Measurements from ENCODE around the gene JARID2. TPM values are rescaled to one million over a fixed set of nuclear protein-coding genes. Genes with fewer than 3 reads are reported as not detected.
A peak's percentile ranks its signal among the peaks of the same experiment; 100 is the strongest.

The JARID2 gene
- total and polyA plus RNA-seq, 2 of the 8 experiments (the other 6 are each of a cell fraction or from before 2014, with no cell fraction given): 60.1 to 239 TPM

DNA sequence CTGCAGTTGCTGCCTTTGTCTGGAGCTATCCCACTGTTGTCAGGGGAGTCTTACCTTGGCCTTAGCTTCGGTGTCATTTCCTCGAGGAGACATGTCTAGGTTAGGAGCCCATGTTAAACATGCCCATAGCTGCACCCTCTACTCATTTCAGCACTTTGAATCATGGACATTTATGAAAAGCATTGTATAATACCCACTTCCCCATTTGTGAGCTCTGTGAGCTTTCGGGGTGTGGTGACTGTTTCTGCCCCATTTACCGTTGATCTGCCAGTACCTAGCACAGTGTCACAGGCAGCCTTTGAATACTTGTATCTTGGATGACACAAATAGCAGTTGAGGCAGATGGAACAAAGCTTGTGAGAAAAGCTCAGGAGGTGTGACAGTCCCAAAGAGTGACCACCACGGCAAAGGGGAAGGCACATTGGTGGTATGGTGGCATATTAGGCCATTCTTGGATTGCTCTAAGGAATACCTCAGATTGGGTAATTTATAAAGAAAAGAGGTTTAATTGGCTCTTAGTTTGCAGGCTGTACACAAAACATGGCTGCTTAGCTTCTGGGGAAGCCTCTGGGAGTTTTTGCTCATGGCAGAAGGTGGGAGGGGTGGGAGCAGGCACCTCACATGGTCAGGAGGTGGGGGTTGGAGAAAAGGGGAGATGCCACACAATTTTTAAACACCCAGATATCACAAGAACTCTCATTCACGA is 42.0 kb downstream of the JARID2 start:
- peaks cover 46 to 56% of the 10 kb centered on the region in 2 experiments for H4K20me1 ChIP-seq (replicated peaks in 1 of 2; ENCODE audit: control insufficient read depth in 1 of 2, insufficient read depth in 2 of 2, low read length in 2 of 2)
- H2BK120ac ChIP-seq (replicated peaks; ENCODE audit: low read depth, low read length): no peak overlapping the region
- POLR2A ChIA-PET (ENCODE audit: partially characterized antibody): interaction anchor here (0.9 to 1.2 kb wide), 2 partner anchors 16 to 454 kb away, joined by 3 read pairs; no protein-coding TSS in a partner anchor
- H3K4ac ChIP-seq (replicated peaks; ENCODE audit: insufficient read length, low read depth, low read length): no peak overlapping the region
- peaks cover 3% of the 10 kb centered on the region for H3K79me1 ChIP-seq (ENCODE audit: low read depth, low read length)
- H3K9me3 ChIP-seq (ENCODE audit: insufficient read depth in 2 of 2, low read depth in 1 of 2, low read length in 1 of 2): no peaks in the 10 kb centered on the region
- DNase-seq (ENCODE audit: low read depth in 1 of 2, low spot score in 2 of 2) (no peak), FAIRE-seq (no peak)
- H3K27ac ChIP-seq (ENCODE audit: low read depth, low read length): no peak overlapping the region
- H2BK15ac ChIP-seq (ENCODE audit: low read length): no peak overlapping the region
- H3K27me3 ChIP-seq (replicated peaks in 1 of 4; ENCODE audit: control insufficient read depth in 3 of 4, extremely low read depth in 1 of 4, insufficient read depth in 3 of 4, low read length in 3 of 4): no peaks in the 10 kb centered on the region
- no peak overlapping the region for H3K9ac ChIP-seq (replicated peaks in 1 of 4; ENCODE audit: extremely low read depth in 1 of 4, low read depth in 3 of 4, low read length in 3 of 4)
- no peak overlapping the region for H2AFZ ChIP-seq (ENCODE audit: low read length)
- H4K91ac ChIP-seq (replicated peaks; ENCODE audit: insufficient read length, low read length): no peak overlapping the region
- no peak overlapping the region for H4K5ac ChIP-seq (ENCODE audit: insufficient read length, low read depth, low read length)
- CTCF ChIA-PET (ENCODE audit: partially characterized antibody): interaction anchor here (0.8 to 2.2 kb wide), 6 partner anchors 10 to 187 kb away, joined by 3 to 6 read pairs (median 4); no protein-coding TSS in a partner anchor
- peak overlapping the region in 1 of 2 experiments; percentile 28; a peak in 1 of 4 replicates for H3K4me2 ChIP-seq (ENCODE audit: insufficient read depth in 1 of 2, low read depth in 2 of 2, low read length in 2 of 2)
- H2AK5ac ChIP-seq (ENCODE audit: low read depth, low read length): no peak overlapping the region
- no peak for TF ChIP-seq FOSL1 (IDR thresholded peaks at IDR 0.05; ENCODE audit: insufficient read depth, low read depth, low read length)
- TF ChIP-seq SIRT6 (IDR thresholded peaks at IDR 0.05; ENCODE audit: low read length): no peak
- TF ChIP-seq NANOG (IDR thresholded peaks at IDR 0.05; ENCODE audit: insufficient read depth, low read depth, low read length, poor library complexity, severe bottlenecking): no peak
- no peak for TF ChIP-seq SIN3A (conservative IDR thresholded peaks at IDR 0.05 in 1 of 2, IDR thresholded peaks at IDR 0.05 in 1 of 2; ENCODE audit: low read depth in 1 of 2, low read length in 2 of 2)
- TF ChIP-seq TCF12 (IDR thresholded peaks at IDR 0.05; ENCODE audit: low read depth, low read length): no peak
- no peak for TF ChIP-seq JUN (IDR thresholded peaks at IDR 0.05; ENCODE audit: low read depth, low read length)
- TF ChIP-seq EP300 (IDR thresholded peaks at IDR 0.05; ENCODE audit: borderline replicate concordance in 1 of 2, low read depth in 2 of 2, low read length in 2 of 2): no peak
- peaks cover 3 to 15% (median 8%) of the 10 kb centered on the region in 4 experiments; a peak in 6 of 7 replicates for H3K4me1 ChIP-seq (replicated peaks in 1 of 4; ENCODE audit: control insufficient read depth in 3 of 4, insufficient read depth in 4 of 4, low read length in 3 of 4)
- no peak overlapping the region for H3K18ac ChIP-seq (ENCODE audit: extremely low read depth, low read length)
- H4K8ac ChIP-seq (ENCODE audit: extremely low read depth, insufficient read depth, low read length): no peak overlapping the region
- no peak overlapping the region for H2BK12ac ChIP-seq (ENCODE audit: low read depth, low read length)
- 88% methylated on average over 6 of the region's 6 CpGs; no CpG with 5 or more reads in 1 of the 2 experiments for WGBS, 2 experiments (ENCODE audit: extremely low coverage in 1 of 2, insufficient coverage in 1 of 2, insufficient read length in 1 of 2, insufficient replicate concordance in 2 of 2, low coverage in 1 of 2, low lambda C conversion rate in 2 of 2, missing lambda C conversion rate in 1 of 2)
- peaks cover 0 to 8% (median 0%) of the 10 kb centered on the region in 4 experiments; a peak in 2 of 8 replicates for H3K36me3 ChIP-seq (ENCODE audit: control insufficient read depth in 2 of 4, insufficient read depth in 4 of 4, low read length in 3 of 4)
- no peak overlapping the region for H3K4me3 ChIP-seq (ENCODE audit: extremely low read depth in 1 of 4, insufficient read depth in 2 of 4, low read depth in 3 of 4, low read length in 4 of 4)
- H3K23me2 ChIP-seq (ENCODE audit: low read depth, low read length): no peaks in the 10 kb centered on the region
- H3K79me2 ChIP-seq (ENCODE audit: control insufficient read depth in 1 of 2, insufficient read depth in 2 of 2, low read length in 2 of 2): peaks cover 70 to 98% of the 10 kb centered on the region in 2 experiments
- H3K14ac ChIP-seq (ENCODE audit: insufficient read length): no peak overlapping the region
- H3K56ac ChIP-seq (replicated peaks; ENCODE audit: insufficient read length, low read depth, low read length): no peak overlapping the region
- H2BK5ac ChIP-seq (ENCODE audit: low read depth, low read length): no peak overlapping the region
- H3K23ac ChIP-seq (ENCODE audit: insufficient read length): no peak overlapping the region
- no peak overlapping the region for H2BK20ac ChIP-seq (ENCODE audit: low read length)
